ENCODE results near the gene CEP72. TPM values are rescaled to one million over a fixed set of nuclear protein-coding genes. Genes with fewer than 3 reads are reported as not detected.
"Not testable (repeated sequence)": the region's sequence is repeated elsewhere in the genome, so short reads cannot be mapped to it uniquely, and the experiment has no call there.

The CEP72 gene
- polyA plus RNA-seq, 1 experiment = 1.7 TPM

- DNase-seq (ENCODE audit: low read depth); H3K4me3 ChIP-seq (ENCODE audit: low read depth, low read length); POLR2A ChIA-PET; H3K36me3 ChIP-seq (ENCODE audit: control insufficient read depth, insufficient read depth, low read length); H3K27me3 ChIP-seq (ENCODE audit: control insufficient read depth, insufficient read depth, low read length): not testable (repeated sequence)
- CTCF ChIA-PET = interaction anchor here (0.6 to 0.7 kb wide), 2 partner anchors 12 to 362 kb away, joined by 3 read pairs; no protein-coding TSS in a partner anchor
Observed at GRCh38 chr5:680836-681235, 68.7 kb downstream of the CEP72 start.

- DNase-seq (ENCODE audit: low read depth); POLR2A ChIA-PET; H3K27me3 ChIP-seq (ENCODE audit: control insufficient read depth, insufficient read depth, low read length); H3K36me3 ChIP-seq (ENCODE audit: control insufficient read depth, insufficient read depth, low read length); CTCF ChIA-PET; H3K4me3 ChIP-seq (ENCODE audit: low read depth, low read length): not testable (repeated sequence)
Observed at GRCh38 chr5:681317-682191, 69.4 kb downstream of the CEP72 start.

GRCh38 chr5:682216-682615 is 70.1 kb downstream of the CEP72 start:
- H3K4me3 ChIP-seq (ENCODE audit: low read depth, low read length); POLR2A ChIA-PET; H3K36me3 ChIP-seq (ENCODE audit: control insufficient read depth, insufficient read depth, low read length); DNase-seq (ENCODE audit: low read depth); H3K27me3 ChIP-seq (ENCODE audit: control insufficient read depth, insufficient read depth, low read length); CTCF ChIA-PET: not testable (repeated sequence)

GRCh38 chr5:682651-683358 is 70.7 kb downstream of the CEP72 start:
- H3K27me3 ChIP-seq (ENCODE audit: control insufficient read depth, insufficient read depth, low read length); DNase-seq (ENCODE audit: low read depth); CTCF ChIA-PET; POLR2A ChIA-PET; H3K36me3 ChIP-seq (ENCODE audit: control insufficient read depth, insufficient read depth, low read length); H3K4me3 ChIP-seq (ENCODE audit: low read depth, low read length): not testable (repeated sequence)

GRCh38 chr5:683551-684481 is 71.7 kb downstream of the CEP72 start:
- ChIA-PET POLR2A (no interaction called here), CTCF (interaction anchor here (0.8 kb wide), 1 partner anchor 219 kb away, joined by 3 read pairs; no protein-coding TSS in a partner anchor)
- Histone ChIP-seq H3K36me3 (ENCODE audit: control insufficient read depth, insufficient read depth, low read length) (no peaks in the 10 kb centered on the region), H3K27me3 (ENCODE audit: control insufficient read depth, insufficient read depth, low read length) (no peaks in the 10 kb centered on the region; the same call in 1 of the 2 replicates), H3K4me3 (ENCODE audit: low read depth, low read length) (no peak overlapping the region)
- no peak for TF ChIP-seq CTCF (IDR thresholded peaks at IDR 0.05; ENCODE audit: insufficient read depth, low read depth, low read length)
- DNase-seq (ENCODE audit: low read depth) = no peak

- POLR2A ChIA-PET = no interaction called here
- no peak for DNase-seq (ENCODE audit: low read depth)
- H3K36me3 ChIP-seq (ENCODE audit: control insufficient read depth, insufficient read depth, low read length) = no peaks in the 10 kb centered on the region
- CTCF ChIA-PET = no interaction called here
- H3K27me3 ChIP-seq (ENCODE audit: control insufficient read depth, insufficient read depth, low read length) = no peaks in the 10 kb centered on the region; the same call in 1 of the 2 replicates
- no peak overlapping the region for H3K4me3 ChIP-seq (ENCODE audit: low read depth, low read length)
- no peak for TF ChIP-seq CTCF (IDR thresholded peaks at IDR 0.05; ENCODE audit: insufficient read depth, low read depth, low read length)
Observed at GRCh38 chr5:684751-685216, 72.6 kb downstream of the CEP72 start.
